Psoas muscle (tissue), 8 donors: Measurements from ENCODE around the gene POU3F3. TPM values are rescaled to one million over a fixed set of nuclear protein-coding genes. Genes with fewer than 3 reads are reported as not detected.

Experiments
- ATAC-seq, 4 donors: fragments of 200-7000 bp; cut with Tn5 transposase; one replicate each; pipeline ENCODE4 v1.9.1; 2020; ENCODE audit warnings: moderate library complexity in 3 of 4, mild to moderate bottlenecking in 2 of 4
- DNase-seq, 2 donors: peaks; one replicate each; pipeline ENCODE4 v3.0.0-alpha.2; 2020
- H3K27ac ChIP-seq: fragments of 200-600 bp; one replicate; pipeline ENCODE4 v1.8.0; 2022
- H3K27me3 ChIP-seq, 3 donors: fragments of 200-600 bp in 1 of 3; one replicate each; pipeline versions ENCODE4 v1.6.1 to v1.8.0; 2013 to 2022; ENCODE audit warnings: low read length in 2 of 3, mild to moderate bottlenecking in 2 of 3, moderate library complexity in 1 of 3; ENCODE audit not compliant: insufficient read depth in 3 of 3
- H3K36me3 ChIP-seq, 2 donors: fragments of 200-600 bp in 1 of 2; one replicate each; pipeline versions ENCODE4 v1.6.1 to v1.8.0; 2013 to 2022; ENCODE audit warnings: low read depth in 1 of 2, mild to moderate bottlenecking in 1 of 2, moderate library complexity in 1 of 2; ENCODE audit not compliant: insufficient read depth in 1 of 2
- H3K4me1 ChIP-seq: fragments of 200-600 bp; one replicate; pipeline ENCODE4 v1.8.0; 2022
- H3K4me3 ChIP-seq: fragments of 200-600 bp; one replicate; pipeline ENCODE4 v1.8.0; 2022; ENCODE audit warnings: mild to moderate bottlenecking
- H3K9me3 ChIP-seq: fragments of 200-600 bp; one replicate; pipeline ENCODE4 v1.8.0; 2022
- CTCF ChIP-seq: fragments of 200-600 bp; IDR thresholded peaks from one replicate; pipeline ENCODE4 v1.8.0; 2022; ENCODE audit warnings: antibody characterized with exemption
- WGBS, 3 donors: extraction: QIAGEN DNeasy Blood & Tissue Kit; methylation state at CpG; one replicate each; pipeline versions ENCODE4 v1.1.6 to v1.1.7; 2013; 5-methylcytosine and 5-hydroxymethylcytosine counted together
- intact Hi-C, 2 donors: fragments of 100-400 bp; cut with DNase I; formaldehyde crosslinking; loops; one replicate each; pipeline versions ENCODE4 v1.11.0 to v1.14.2; 2022
- polyA plus RNA-seq, 3 donors: library from polyadenylated mRNA; stranded (reverse); fragments of 200-250 nt; gene quantifications; one replicate each; pipeline ENCODE4 v1.2.3, GENCODE V29; 2013
- total RNA-seq, 4 donors: library from RNA; stranded (reverse); fragmentation: NEBNext Ultra II Directional in 2 of 4; extraction: Animal tissue kit (Norgen Biotek cat#: 25700) in 2 of 4; gene quantifications; one replicate each; pipeline versions ENCODE4 v1.2.1 to v1.2.4, GENCODE V29; 2021 to 2023
- donor health status: healthy with polysubstance abuse.
- donor health status: DM: no; HTN: no; CAD: no; lungs with moderate emphysema.
- donor health status: Bipolar disorder and iron deficiency.
- donor health status: healthy.
- donor health status: DM: yes; HTN: yes; CAD: no.
- donor health status: DM: no; HTN: no; CAD: no.
- donor health status: DM: no; HTN: no; CAD: no.
- donor health status: DM: yes; HTN: yes; CAD: no.

POU3F3 gene
- total and polyA plus RNA-seq, 7 donors, result 0.01 TPM; not detected in 6

- H3K27ac ChIP-seq, result no peak overlapping the region
- H3K9me3 ChIP-seq, result no peaks in the 10 kb centered on the region
- no peaks in the 10 kb centered on the region for H3K36me3 ChIP-seq
- DNase-seq, result no peak
- no peak overlapping the region for H3K4me3 ChIP-seq
- H3K27me3 ChIP-seq, result peaks cover 0 to 79% (median 40%) of the 10 kb centered on the region in 3 donors
- TF ChIP-seq CTCF, result no peak
- ATAC-seq, result no peak
- H3K4me1 ChIP-seq, result peaks cover 4% of the 10 kb centered on the region
- 32 to 57% (median 51%) methylated on average over 4 of the region's 4 CpGs for WGBS, 3 donors
- intact Hi-C loops, result loop anchor here (10.0 kb wide), 1 partner anchor 1706 kb away; no protein-coding TSS in a partner anchor
These were observed 16.4 kb downstream of the POU3F3 start for GRCh38 chr2:104870100-104870975.

GRCh38 chr2:104871649-104871971, 17.7 kb downstream of the POU3F3 start:
- intact Hi-C loops, result loop anchor here (10.0 kb wide), 1 partner anchor 1707 kb away; no protein-coding TSS in a partner anchor
- H3K9me3 ChIP-seq, result no peaks in the 10 kb centered on the region
- WGBS, 3 donors, result 4 to 7% (median 6%) methylated on average over 8 of the region's 8 CpGs
- DNase-seq, result no peak
- no peaks in the 10 kb centered on the region for H3K36me3 ChIP-seq
- H3K27ac ChIP-seq, result no peak overlapping the region
- no peak for ATAC-seq
- peaks cover 0 to 70% (median 34%) of the 10 kb centered on the region in 3 donors for H3K27me3 ChIP-seq
- peaks cover 4% of the 10 kb centered on the region for H3K4me1 ChIP-seq
- no peak overlapping the region for H3K4me3 ChIP-seq
- TF ChIP-seq CTCF, result no peak

- TF ChIP-seq CTCF, result no peak
- peak in 1 of 4 donors; percentile 23 for ATAC-seq
- intact Hi-C loops, result loop anchor here (10.0 kb wide), 1 partner anchor 1707 kb away; no protein-coding TSS in a partner anchor
- DNase-seq, result no peak
- Histone ChIP-seq H3K36me3 (no peaks in the 10 kb centered on the region), H3K27me3 (peaks cover 0 to 64% (median 33%) of the 10 kb centered on the region in 3 donors), H3K4me3 (peak overlapping the region; percentile 75), H3K4me1 (peaks cover 4% of the 10 kb centered on the region), H3K9me3 (no peaks in the 10 kb centered on the region), H3K27ac (no peak overlapping the region)
- 1 to 3% (median 2%) methylated on average over 59 to 65 of the region's 65 CpGs for WGBS, 3 donors
These were observed 18.3 kb downstream of the POU3F3 start for GRCh38 chr2:104871972-104872865.

- Histone ChIP-seq H3K4me1 (peaks cover 4% of the 10 kb centered on the region), H3K36me3 (no peaks in the 10 kb centered on the region), H3K4me3 (peak overlapping the region; percentile 75), H3K27ac (no peak overlapping the region), H3K27me3 (peaks cover 0 to 55% (median 24%) of the 10 kb centered on the region in 3 donors), H3K9me3 (no peaks in the 10 kb centered on the region)
- DNase-seq (no peak), ATAC-seq (peak; percentile 74 to 95 (median 90))
- intact Hi-C loops, result loop anchor here (10.0 kb wide), 1 partner anchor 1708 kb away; no protein-coding TSS in a partner anchor
- WGBS, 3 donors, result 1 to 2% (median 2%) methylated on average over 57 to 63 of the region's 63 CpGs
- peak; percentile 53 for TF ChIP-seq CTCF
These were observed 19.2 kb downstream of the POU3F3 start for GRCh38 chr2:104872866-104873688.
